OCI-LY1 (cell line): ENCODE measurements around the gene POLRMT.

Experiments used
- H2AFZ ChIP-seq: fragments of 200-600 bp; sonication (generic), shearing (Covaris generic); 2 replicates; pipeline ENCODE4 v1.6.0; 2014; ENCODE audit warnings: antibody characterized with exemption, mild to moderate bottlenecking, low read length
- H3F3A ChIP-seq: fragments of 200-600 bp; sonication (generic), shearing (Covaris generic); 2 replicates; pipeline ENCODE4 v1.6.0; 2014; ENCODE audit warnings: mild to moderate bottlenecking, antibody characterized with exemption, low read length, moderate library complexity; ENCODE audit not compliant: insufficient read depth
- H3K27ac ChIP-seq: fragments of 200-600 bp; sonication (generic); 2 replicates; pipeline ENCODE4 v1.5.1; 2014; ENCODE audit warnings: low read length, mixed run types, mild to moderate bottlenecking, low read depth; ENCODE audit not compliant: poor library complexity, severe bottlenecking
- H3K27me3 ChIP-seq: fragments of 200-600 bp; sonication (generic); 2 replicates; pipeline ENCODE4 v1.6.0; 2014; ENCODE audit warnings: antibody characterized with exemption, mild to moderate bottlenecking, low read length, moderate library complexity; ENCODE audit not compliant: insufficient read depth
- H3K36me3 ChIP-seq: fragments of 200-600 bp; sonication (generic); 2 replicates; pipeline ENCODE4 v1.6.1; 2014; ENCODE audit warnings: mild to moderate bottlenecking, antibody characterized with exemption, low read length, moderate library complexity, mixed read lengths; ENCODE audit not compliant: insufficient read depth
- H3K4me1 ChIP-seq: fragments of 200-600 bp; sonication (generic); 2 replicates; pipeline ENCODE4 v1.5.1; 2014; ENCODE audit warnings: mild to moderate bottlenecking, low read length, moderate library complexity; ENCODE audit not compliant: insufficient read depth, severe bottlenecking
- H3K4me2 ChIP-seq: fragments of 200-600 bp; sonication (generic), shearing (Covaris generic); 2 replicates; pipeline ENCODE4 v1.6.1; 2014; ENCODE audit warnings: low read length
- H3K4me3 ChIP-seq: fragments of 200-600 bp; sonication (generic); 2 replicates; pipeline ENCODE4 v1.5.1; 2014; ENCODE audit warnings: low read length, low read depth, mild to moderate bottlenecking, mixed read lengths; ENCODE audit not compliant: poor library complexity, severe bottlenecking
- H3K79me2 ChIP-seq: fragments of 200-600 bp; shearing (Covaris generic); 2 replicates; pipeline ENCODE4 v1.6.1; 2016; ENCODE audit warnings: mixed run types, low read length, mixed read lengths; ENCODE audit not compliant: insufficient read depth
- H3K9ac ChIP-seq: fragments of 200-600 bp; sonication (generic), shearing (Covaris generic); 2 replicates; pipeline ENCODE4 v1.6.1; 2014; ENCODE audit warnings: mild to moderate bottlenecking, low read length, mixed read lengths
- H3K9me2 ChIP-seq: fragments of 200-600 bp; sonication (generic), shearing (Covaris generic); 2 replicates; pipeline ENCODE4 v1.6.1; 2014; ENCODE audit warnings: low read depth, mild to moderate bottlenecking, low read length, mixed read lengths
- H3K9me3 ChIP-seq: fragments of 200-600 bp; shearing (Covaris generic); 2 replicates; pipeline ENCODE4 v1.6.1; 2014; ENCODE audit warnings: low read length, mixed read lengths
- H4K20me1 ChIP-seq: fragments of 200-600 bp; sonication (generic), shearing (Covaris generic); 2 replicates; pipeline ENCODE4 v1.6.0; 2016; ENCODE audit warnings: mild to moderate bottlenecking, low read length; ENCODE audit not compliant: insufficient read depth
- CTCF ChIP-seq: fragments of 200-600 bp; sonication (generic), shearing (Covaris generic); IDR thresholded peaks from 2 replicates; pipeline ENCODE4 v1.5.1; 2017; ENCODE audit warnings: mild to moderate bottlenecking, antibody characterized with exemption, low read length, moderate library complexity, mixed read lengths
- EZH2 ChIP-seq: fragments of 200-600 bp; sonication (generic), shearing (Covaris generic); IDR thresholded peaks from 2 replicates; pipeline ENCODE4 v1.8.0; 2017; ENCODE audit warnings: borderline replicate concordance, mixed run types, mild to moderate bottlenecking, antibody characterized with exemption, low read length, moderate library complexity, mixed read lengths

The POLRMT gene

GRCh38 chr19:610071-610800 is 23.1 kb downstream of the POLRMT start:
- H3K9ac ChIP-seq = peak overlapping the region; percentile 66
- peaks cover 33% of the 10 kb centered on the region for H3K4me1 ChIP-seq
- peak overlapping the region; percentile 52 for H3K4me3 ChIP-seq
- TF ChIP-seq EZH2 (no peak), CTCF (no peak)
- no peaks in the 10 kb centered on the region for H3K79me2 ChIP-seq
- H3K27me3 ChIP-seq = no peaks in the 10 kb centered on the region
- no peaks in the 10 kb centered on the region for H3K9me2 ChIP-seq
- peaks cover 14% of the 10 kb centered on the region; the same call in 1 of the 2 replicates for H3K36me3 ChIP-seq
- peak overlapping the region; percentile 89 for H3K27ac ChIP-seq
- H3K4me2 ChIP-seq = peak overlapping the region; percentile 73
- H2AFZ ChIP-seq = no peak overlapping the region
- no peaks in the 10 kb centered on the region for H3K9me3 ChIP-seq
- no peaks in the 10 kb centered on the region for H3F3A ChIP-seq
- no peaks in the 10 kb centered on the region for H4K20me1 ChIP-seq

- Histone ChIP-seq H3K4me1 (peaks cover 33% of the 10 kb centered on the region), H3K27me3 (no peaks in the 10 kb centered on the region), H4K20me1 (no peaks in the 10 kb centered on the region), H3F3A (no peaks in the 10 kb centered on the region), H3K9me3 (no peaks in the 10 kb centered on the region), H3K4me2 (no peak overlapping the region), H3K9ac (no peak overlapping the region; the same call in 1 of the 2 replicates), H3K79me2 (no peaks in the 10 kb centered on the region), H3K36me3 (peaks cover 5% of the 10 kb centered on the region; the same call in 1 of the 2 replicates), H3K4me3 (no peak overlapping the region), H3K9me2 (no peaks in the 10 kb centered on the region), H2AFZ (no peak overlapping the region), H3K27ac (peak overlapping the region; percentile 89)
- TF ChIP-seq EZH2 (no peak), CTCF (no peak)
Measured at GRCh38 chr19:609004-609346, 24.4 kb downstream of the POLRMT start.

- no peaks in the 10 kb centered on the region for H3K79me2 ChIP-seq
- peaks cover 33% of the 10 kb centered on the region for H3K4me1 ChIP-seq
- H3K9me3 ChIP-seq = no peaks in the 10 kb centered on the region
- no peaks in the 10 kb centered on the region for H3K27me3 ChIP-seq
- no peaks in the 10 kb centered on the region for H4K20me1 ChIP-seq
- H3K27ac ChIP-seq = peak overlapping the region; percentile 89
- TF ChIP-seq CTCF = no peak
- TF ChIP-seq EZH2 = no peak
- H3K9ac ChIP-seq = no peak overlapping the region; the same call in 1 of the 2 replicates
- no peak overlapping the region for H3K4me2 ChIP-seq
- H3K36me3 ChIP-seq = peaks cover 5% of the 10 kb centered on the region; the same call in 1 of the 2 replicates
- H2AFZ ChIP-seq = no peak overlapping the region
- H3K9me2 ChIP-seq = no peaks in the 10 kb centered on the region
- H3F3A ChIP-seq = no peaks in the 10 kb centered on the region
- H3K4me3 ChIP-seq = no peak overlapping the region
Measured at GRCh38 chr19:608155-609003, 25.0 kb downstream of the POLRMT start.
